Adrenal gland (tissue), 5 donors: Measurements from ENCODE around the gene PLEKHA6.

Source experiments
- CTCF ChIP-seq, 6 experiments: fragments of 450-650 bp in 4 of 6; fragments of 200-600 bp in 2 of 6; sonication (generic) in 1 of 6; IDR thresholded peaks; 1 replicate in 5 of 6; 2 replicates in 1 of 6; pipeline versions ENCODE4 v1.5.1 to v1.8.0; 2016 to 2021; ENCODE audit warnings: antibody characterized with exemption in 6 of 6, mild to moderate bottlenecking in 2 of 6, moderate library complexity in 1 of 6
- POLR2A ChIP-seq, 2 donors: fragments of 450-650 bp; IDR thresholded peaks; one replicate each; pipeline ENCODE4 v1.6.1; 2017; ENCODE audit warnings: antibody characterized with exemption in 2 of 2, mild to moderate bottlenecking in 2 of 2, moderate library complexity in 1 of 2
- donor health status: DM: no; HTN: no; CAD: no.

GRCh38 chr1:204219971-204220616, 139.6 kb downstream of the PLEKHA6 start:
- TF ChIP-seq CTCF (IDR thresholded peaks at IDR 0.05) (no peak), POLR2A (IDR thresholded peaks at IDR 0.05) (no peak)
